NAMALWA (cell line): ENCODE data around the gene OR5AS1.
"Not testable (repeated sequence)": the region's sequence is repeated elsewhere in the genome, so short reads cannot be mapped to it uniquely, and the experiment has no call there.

Source experiments
- DNase-seq: peaks from one replicate; pipeline ENCODE4 v3.0.0-alpha.2; 2015; ENCODE audit warnings: low spot score

Gene OR5AS1

DNA sequence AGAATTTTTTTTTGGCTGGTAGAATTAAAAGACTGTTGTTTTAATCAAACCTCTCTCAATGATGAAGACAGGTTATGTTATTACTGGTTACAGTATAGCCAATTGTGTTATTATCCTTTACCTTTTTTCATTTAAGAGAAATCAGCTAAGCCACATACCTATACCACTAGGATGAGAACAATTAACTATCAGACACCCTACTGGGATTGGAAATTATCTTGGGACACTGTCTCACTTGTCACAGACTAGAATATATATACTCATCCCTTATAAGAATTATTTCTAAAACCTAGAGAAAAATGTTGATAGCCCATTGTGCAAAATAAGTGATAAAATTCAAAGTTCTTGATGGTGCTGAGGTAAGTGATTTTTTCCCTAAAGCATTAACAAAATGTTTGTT lies at the start of gene OR5AS1:
Gene OR5AS1 (plus strand): TSS at position 301 of the 400 bp plus-strand sequence. CDS start 2,765 bp downstream, outside the sequence.
- no peak for DNase-seq

DNA sequence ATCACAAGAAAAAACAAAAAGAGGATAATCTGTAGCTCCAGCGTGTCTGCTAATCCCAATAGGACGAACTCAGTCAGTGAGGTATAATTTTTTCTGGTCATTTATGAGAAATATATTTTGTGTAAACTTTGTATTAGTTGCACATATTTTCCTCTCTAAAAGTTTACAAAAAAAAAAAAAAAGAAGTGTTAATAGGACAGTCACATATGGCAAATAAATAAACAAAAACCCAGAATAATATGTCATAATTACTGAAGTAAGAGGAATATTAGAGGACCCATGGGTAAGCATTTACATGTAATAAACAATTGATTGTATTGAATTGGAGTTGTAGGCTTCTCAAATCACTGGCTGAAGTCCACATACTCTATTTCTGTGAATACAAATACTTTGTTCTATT lies 32.9 kb upstream of the OR5AS1 start, which contains the start of gene OR5F1:
Gene OR5F1 (minus strand): TSS at position 101 of the 400 bp plus-strand sequence. CDS start 0 bp downstream, at position 101.
- DNase-seq: no peak

DNA sequence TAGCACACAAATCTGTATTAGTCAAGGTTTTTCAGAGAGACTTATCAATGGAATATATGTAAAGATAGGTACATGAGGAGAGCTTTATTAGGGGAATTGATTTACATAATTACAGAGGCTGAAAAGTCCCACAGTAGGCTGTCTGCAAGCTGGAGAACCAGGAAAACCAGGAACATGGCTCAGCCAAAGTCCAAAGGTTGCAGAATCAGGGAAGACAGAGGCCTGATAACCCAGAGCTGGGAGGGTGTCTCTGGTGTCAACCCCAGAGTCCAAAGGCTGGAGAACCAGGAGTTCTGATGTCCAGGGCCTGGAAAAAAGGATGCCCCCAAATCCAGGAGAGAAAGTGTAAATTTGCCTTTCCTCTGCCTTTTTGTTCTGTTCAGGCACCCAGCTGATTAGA lies 16.7 kb upstream of the OR5AS1 start:
- no peak for DNase-seq

- no peak for DNase-seq
These were observed 13.6 kb upstream of the OR5AS1 start for GRCh38 chr11:56013805-56014204.

DNA sequence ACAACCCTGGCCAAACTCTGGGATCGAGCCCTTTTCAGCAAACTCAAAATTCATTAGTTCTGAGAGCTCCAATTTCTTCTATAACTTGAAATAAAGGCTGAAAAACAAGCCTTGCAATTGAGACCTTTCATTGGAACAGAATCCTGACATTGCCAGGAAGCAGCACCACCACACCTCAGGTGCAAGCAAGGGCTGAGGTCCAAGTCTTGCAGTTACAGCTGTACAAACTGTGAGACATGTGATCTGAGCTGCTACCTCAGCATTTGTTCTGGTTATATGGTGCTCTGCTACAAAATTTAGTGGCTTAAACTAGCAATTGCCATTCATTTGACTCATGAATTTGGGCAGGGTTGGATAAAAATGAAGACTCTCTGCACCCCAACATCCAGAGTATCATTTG lies 18.1 kb downstream of the OR5AS1 start:
- DNase-seq: no peak

- DNase-seq: no peak
These were observed 21.0 kb downstream of the OR5AS1 start for GRCh38 chr11:56048480-56048879.

DNA sequence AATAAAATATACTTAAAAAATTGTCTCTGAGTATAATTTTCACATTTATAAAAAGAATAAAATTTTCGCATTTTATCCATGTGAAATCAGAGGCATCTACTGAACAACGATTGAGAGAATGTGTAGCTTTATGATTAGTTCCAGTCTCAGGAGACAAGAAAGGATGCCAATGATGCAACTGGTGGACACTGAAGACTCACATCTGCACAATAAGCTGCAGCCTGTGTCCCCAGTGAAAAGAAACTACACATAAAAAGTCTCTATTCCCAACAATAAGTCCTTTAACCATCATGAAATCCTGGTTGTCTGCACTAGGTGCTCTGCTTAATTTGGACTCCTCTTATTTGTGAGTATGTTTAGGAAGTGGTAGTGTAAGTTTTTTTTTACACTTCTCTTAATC lies 22.0 kb downstream of the OR5AS1 start:
- DNase-seq: no peak

DNA sequence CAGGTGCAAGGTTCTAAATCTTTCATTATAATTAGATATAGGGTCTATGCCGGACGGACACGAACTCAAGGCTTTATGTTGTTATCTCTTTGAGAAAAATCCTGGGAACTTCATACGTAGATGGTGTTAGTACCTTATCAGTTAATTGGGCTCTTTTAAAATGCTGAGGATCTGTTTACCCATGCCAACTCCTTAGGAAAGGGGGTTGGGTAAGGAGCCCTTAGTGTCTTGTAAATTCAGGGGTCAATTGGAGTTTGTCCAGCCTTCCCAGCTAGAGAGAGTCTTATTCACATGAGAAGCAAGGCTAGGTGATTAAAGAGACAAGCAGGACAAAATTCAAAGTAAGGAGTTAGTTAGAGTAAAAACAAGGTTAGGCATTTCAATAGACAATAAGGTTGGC lies 28.9 kb downstream of the OR5AS1 start:
- DNase-seq: not testable (repeated sequence)

DNA sequence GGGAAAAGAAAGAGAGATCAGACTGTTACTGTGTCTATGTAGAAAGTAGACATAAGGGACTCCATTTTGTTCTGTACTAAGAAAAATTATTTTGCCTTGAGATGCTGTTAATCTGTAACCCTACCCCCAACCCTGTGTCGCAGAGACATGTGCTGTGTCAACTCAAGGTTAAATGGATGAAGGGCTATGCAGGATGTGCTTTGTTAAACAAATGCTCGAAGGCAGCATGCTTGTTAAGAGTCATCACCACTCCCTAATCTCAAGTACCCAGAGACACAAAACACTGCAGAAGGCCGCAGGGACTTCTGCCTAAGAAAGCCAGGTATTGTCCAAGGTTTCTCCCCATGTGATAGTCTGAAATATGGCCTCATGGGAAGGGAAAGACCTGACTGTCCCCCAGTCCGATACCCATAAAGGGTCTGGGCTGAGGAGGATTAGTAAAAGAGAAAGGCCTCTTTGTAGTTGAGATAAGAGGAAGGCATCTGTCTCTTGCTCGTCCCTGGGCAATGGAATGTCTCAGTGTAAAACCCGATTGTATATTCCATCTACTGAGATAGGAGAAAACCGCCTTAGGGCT lies 30.3 kb downstream of the OR5AS1 start:
- not testable (repeated sequence) for DNase-seq

GRCh38 chr11:56058260-56058780 lies 30.9 kb downstream of the OR5AS1 start:
- DNase-seq: not testable (repeated sequence)

DNA sequence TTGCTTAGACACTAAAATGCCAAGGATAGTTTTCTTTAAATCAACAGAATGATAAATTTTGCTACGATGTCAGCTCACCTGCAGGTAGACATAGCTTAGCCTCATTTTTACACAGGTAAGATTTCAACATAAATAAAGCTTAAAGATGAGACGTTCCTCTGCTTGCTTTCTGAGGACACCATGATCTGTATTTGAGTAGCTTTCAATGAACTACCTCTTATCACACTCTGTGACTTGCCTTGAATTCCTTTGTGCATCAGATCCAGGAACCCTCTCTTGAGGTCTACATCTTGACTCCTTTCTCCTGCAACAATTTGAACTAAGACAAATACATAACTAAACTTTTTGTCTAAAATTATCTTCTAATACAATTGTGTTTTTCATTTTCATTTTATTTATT lies 39.5 kb downstream of the OR5AS1 start:
- no peak for DNase-seq
